Renal pelvis (tissue), 4 donors: ENCODE data around the gene BTBD16. TPM values are rescaled to one million over a fixed set of nuclear protein-coding genes. Genes with fewer than 3 reads are reported as not detected.

ENCODE experiments used
- DNase-seq: peaks from one replicate; pipeline ENCODE4 v3.0.0-alpha.2; 2013
- polyA plus RNA-seq, 3 donors: library from polyadenylated mRNA; unstranded; fragments of 120-200 nt; gene quantifications; one replicate each; pipeline ENCODE4 v1.2.1, GENCODE V29; 2013; ENCODE audit not compliant: insufficient read length in 3 of 3

Gene BTBD16
- polyA plus RNA-seq, 3 donors, result 0.37 to 1.3 (median 0.96) TPM

GRCh38 chr10:122311051-122311410, 39.9 kb downstream of the BTBD16 start:
- DNase-seq, result no peak

- no peak for DNase-seq
Observed at GRCh38 chr10:122311716-122312115, 40.6 kb downstream of the BTBD16 start.

GRCh38 chr10:122316224-122316884, 45.3 kb downstream of the BTBD16 start:
- DNase-seq, result no peak

- no peak for DNase-seq
Observed at GRCh38 chr10:122321960-122322359, 50.9 kb downstream of the BTBD16 start.

DNA sequence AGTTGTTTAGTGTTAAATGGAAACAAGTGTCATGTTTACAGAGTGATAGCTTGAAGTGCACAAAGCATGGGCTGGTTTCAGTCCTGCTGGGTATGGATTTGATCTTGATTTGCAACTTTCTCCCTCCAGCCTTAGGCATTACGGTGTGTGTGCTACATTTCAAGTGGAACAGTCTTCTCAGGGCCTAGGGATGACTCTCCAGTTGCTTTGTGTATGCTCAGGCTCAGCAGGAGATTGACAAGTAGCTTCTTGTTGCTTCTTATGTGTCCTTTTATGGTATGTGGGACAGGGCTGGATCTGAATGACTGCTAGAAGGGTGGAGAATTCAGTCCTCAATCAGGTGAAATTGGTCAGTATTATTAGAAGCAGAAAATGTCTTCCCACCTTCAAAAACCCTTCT, 52.1 kb downstream of the BTBD16 start:
- DNase-seq, result no peak

- no peak for DNase-seq
Observed at GRCh38 chr10:122323941-122324675, 53.0 kb downstream of the BTBD16 start.

DNA sequence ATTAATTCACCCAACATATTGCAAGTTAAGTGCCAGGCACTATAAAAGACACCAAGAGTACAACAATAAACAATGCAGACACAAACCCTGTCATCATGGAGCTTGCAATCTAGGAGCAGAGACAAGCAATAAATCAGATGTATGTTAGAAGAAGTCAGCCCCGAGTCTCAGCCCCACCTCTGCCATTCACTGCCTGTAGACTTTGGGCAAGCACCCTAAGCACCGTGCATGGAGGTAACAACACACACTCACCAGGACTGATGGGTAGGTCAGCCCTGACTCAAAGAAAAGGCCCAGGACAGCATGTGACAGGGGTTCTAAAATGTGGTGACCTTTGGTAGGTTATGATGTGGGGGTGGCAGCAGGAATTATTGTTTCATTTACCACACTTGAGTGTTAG, 54.1 kb downstream of the BTBD16 start:
- no peak for DNase-seq

DNA sequence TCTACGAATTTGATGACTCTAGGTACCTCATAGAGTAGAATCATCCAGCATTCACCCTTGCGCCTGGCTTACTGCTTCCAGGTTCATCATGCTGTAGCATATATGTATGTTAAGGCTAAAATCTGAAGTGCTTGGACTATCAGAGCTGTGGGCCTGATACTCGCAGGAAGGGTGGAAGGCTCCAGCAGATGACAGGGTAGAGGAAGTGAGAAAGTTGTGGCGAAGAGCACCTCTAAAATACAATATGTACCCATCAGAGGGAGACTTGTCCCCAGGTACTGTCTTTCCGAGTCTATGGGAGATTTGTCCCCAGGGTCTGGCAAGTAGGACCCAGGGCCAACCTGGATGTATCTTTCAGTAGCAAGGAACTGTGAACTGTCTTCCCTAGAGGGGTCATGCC, 55.3 kb downstream of the BTBD16 start:
- no peak for DNase-seq

GRCh38 chr10:122326806-122327205, 55.7 kb downstream of the BTBD16 start:
- no peak for DNase-seq

DNA sequence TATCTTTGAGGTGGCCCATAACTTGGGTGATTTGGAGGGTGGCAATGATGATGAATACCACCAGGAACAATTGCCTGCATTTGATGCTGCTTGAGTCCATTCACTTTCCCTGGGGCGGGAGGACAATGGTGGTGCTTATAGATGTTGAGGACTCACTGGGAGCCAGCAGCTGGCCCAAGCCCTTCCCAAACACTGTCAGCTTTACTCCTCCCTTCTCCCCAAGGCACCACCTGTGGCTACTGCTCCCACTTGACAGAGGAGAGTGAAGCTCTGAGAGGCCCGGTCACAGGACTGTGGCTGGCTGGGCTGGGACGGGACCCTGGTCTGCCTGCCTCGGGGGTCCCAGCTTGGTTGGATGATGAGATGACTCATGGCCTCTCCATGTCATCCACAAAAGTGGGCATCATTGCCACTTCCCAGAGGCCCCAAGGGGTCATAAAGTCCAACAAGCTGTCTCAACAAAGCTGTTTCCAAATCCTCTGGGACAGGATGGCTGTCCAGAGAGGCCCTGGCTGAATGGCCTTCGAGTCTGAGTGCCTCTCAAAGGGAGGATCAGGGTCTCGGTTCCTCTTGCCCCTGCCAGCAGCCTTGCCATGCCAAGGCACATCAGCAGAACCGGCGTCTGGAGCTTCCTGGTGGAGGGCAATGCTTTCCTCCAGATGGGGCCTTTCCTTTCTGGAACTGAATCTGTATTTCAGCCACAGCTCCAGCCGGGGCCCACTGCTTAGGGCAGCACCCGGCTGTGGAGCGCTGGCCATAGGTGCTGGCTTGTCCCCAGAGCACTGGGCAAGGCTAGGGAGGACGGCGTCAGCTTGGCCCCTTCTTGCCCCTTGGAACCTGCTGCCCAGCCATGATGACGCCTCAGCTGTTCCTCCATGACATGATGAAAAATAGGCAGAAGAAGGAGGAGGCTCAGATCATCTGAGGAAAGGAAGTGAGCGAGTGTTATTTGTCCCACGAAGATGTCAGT, 56.4 kb downstream of the BTBD16 start:
- DNase-seq, result no peak

GRCh38 chr10:122328676-122329075, 57.6 kb downstream of the BTBD16 start:
- DNase-seq, result no peak

- no peak for DNase-seq
Observed at GRCh38 chr10:122329416-122329815, 58.3 kb downstream of the BTBD16 start.

DNA sequence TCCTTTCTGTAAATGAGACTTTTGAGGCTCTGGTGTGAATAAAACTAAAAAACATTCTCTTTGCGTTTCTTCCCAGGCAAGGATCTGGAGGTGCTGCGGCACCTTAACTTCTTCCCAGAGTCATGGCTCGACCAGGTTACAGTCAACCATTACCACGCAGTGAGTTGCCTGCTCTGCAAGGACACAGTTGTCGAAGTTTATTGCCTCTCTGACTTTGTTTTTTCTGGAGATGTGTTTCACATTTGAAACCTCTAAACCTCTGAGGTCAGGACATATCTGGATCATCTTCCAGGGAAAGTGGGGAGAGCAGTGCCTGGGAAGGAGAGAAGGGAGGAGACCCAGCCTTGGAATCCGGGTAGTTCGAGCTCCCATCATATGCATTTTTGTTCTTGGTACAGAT, 60.0 kb downstream of the BTBD16 start:
- DNase-seq, result no peak

DNA sequence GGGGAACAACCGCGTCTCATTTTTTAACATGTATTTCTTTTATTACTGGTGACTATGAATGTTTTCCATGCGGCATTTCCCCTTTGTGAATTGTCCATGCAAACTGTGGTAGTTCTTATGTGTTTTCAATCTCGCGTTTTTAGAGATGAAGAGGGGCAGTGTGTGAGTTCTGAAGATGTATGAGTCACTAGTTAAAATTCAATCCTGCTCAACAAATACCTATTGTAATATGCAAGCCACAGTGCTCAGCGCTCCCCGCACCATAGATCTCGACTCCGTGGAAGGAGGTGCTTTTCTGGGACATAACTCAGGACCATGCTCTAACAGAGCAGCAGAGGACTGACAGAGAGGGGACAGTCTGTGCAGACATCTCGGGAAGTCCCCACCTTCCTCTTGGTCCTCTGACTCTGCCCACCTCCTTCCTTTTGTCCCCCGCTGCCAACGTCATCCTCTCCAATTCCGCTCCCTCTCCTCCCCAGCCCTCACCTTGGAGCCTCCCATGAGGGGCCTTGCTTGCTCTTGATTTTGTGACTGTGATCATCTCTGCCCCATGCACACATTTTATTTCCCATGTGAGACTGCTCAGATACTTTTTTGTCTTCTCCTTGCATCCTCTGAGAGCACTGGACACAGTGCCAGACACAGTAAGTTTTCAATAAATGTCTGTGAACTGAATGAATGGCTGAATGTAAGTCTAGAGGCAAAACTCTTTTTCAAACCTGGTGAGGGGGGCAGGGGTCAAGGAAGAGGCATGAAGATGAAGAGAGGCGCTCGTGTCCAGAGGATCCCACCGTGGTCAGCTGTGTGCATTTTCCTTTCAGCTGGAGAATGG, 60.7 kb downstream of the BTBD16 start:
- no peak for DNase-seq

GRCh38 chr10:122333037-122333436, 61.9 kb downstream of the BTBD16 start:
- DNase-seq, result no peak

- no peak for DNase-seq
Observed at GRCh38 chr10:122336332-122336731, 65.2 kb downstream of the BTBD16 start.

DNA sequence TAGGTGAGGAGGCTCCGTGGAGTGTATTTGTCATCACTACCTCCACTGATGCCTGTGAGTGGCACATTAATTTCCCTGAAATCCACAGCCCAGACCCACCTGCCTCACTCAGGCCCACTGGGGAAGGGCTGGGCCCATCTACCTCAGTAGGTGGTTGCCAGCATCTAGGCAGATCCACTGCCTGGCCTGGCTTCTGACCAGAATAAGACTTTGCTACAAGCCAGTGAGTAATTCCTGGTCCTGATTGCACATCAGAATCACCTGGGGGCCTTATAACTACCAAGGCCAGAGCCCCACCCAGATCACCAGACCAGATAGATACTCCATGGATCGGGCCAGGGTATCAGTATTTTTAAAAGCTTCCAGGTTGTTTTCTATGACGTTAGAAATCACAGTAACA, 65.9 kb downstream of the BTBD16 start:
- DNase-seq, result no peak

DNA sequence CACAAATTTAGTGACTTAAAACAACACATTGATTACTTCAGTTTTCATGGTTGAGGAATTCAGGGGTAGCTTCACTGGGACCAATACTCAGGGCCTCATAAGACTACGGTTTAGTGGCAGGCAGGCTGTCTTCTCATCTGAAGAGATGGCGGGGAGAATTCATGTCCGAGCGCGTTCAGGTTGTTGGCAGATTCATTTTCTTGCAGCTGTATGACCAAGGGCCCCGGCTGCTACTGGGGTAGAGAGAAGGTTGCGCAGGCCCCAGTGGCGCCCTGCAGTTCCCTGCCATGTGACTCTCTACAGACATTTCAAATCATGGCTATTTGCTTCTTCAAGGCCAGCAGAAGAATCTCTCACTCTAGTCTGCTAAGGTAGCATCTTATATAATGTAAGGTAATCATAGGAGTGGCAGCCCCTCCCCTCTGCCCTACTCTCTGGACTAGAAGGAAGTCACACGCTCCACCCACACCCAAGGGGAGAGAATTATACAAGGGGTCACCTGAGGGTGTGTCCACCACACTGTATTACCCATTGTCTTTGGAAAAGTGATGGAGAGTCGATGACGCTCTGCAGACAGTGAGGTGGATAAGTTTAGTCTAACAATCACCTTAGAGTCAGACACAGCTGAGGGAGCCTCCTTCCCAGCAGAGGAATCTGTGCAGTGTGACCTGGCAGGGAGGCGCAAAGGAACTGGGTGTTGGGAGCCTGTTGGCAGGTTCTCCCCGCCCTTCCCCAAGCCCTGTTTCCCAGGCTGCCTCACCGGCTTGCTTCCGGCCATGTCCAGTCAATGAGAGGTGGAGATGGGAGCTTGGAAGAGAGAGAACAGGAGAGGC, 67.7 kb downstream of the BTBD16 start:
- DNase-seq, result no peak

DNA sequence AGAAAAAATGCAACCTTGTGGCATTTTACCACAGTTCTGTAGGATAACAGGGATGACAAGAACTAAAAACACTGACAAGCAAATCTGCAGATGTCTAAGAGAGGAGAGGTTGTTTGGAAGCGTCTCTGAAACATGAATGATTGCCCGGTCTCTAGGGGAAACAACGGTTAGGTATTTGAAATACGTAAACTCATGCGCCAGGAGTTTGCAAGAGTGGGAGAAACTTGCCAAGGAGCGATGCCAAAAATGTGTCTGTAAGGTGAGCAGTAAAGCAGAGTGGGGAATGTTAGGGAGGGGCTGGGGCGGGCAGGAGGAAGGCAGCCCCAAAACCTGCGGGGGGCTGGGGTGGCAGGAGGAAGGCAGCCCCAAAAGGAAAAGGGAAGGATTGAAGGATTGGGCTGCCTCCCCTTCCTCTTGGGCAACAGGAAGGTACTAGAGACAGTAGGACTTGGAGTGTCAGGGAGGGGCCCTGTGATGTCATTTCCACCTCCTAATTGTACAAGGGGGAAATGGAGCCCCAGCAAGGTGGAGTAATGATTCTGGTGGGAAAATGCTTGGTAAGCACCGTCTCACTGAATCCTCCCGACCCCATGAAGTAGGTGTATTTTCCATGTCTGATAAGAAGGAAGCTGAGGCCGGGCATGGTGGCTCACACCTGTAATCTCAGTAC, 70.2 kb downstream of the BTBD16 start:
- no peak for DNase-seq
